NCI-H2196 (cell line): ENCODE measurements around the gene RETNLB.

Source experiments
- DNase-seq: peaks from one replicate; lab custom pipeline; 2025; ENCODE audit not compliant: unreplicated experiment; lab: John Stamatoyannopoulos, UW

RETNLB gene

GRCh38 chr3:108757404-108757982 is at the start of gene RETNLB:
Gene RETNLB, minus strand, starts transcription at chr3:108757410. Its CDS starts 225 bp downstream, at chr3:108757185.
- DNase-seq = peak; percentile 97

GRCh38 chr3:108806316-108806715 is 49.1 kb upstream of the RETNLB start:
- no peak for DNase-seq

GRCh38 chr3:108804966-108805365 is 47.8 kb upstream of the RETNLB start:
- no peak for DNase-seq

- DNase-seq = no peak
Observed at GRCh38 chr3:108804437-108804836, 47.2 kb upstream of the RETNLB start.

GRCh38 chr3:108791473-108791872 is 34.3 kb upstream of the RETNLB start:
- no peak for DNase-seq

GRCh38 chr3:108780235-108780634 is 23.0 kb upstream of the RETNLB start:
- DNase-seq = no peak

- DNase-seq = no peak
Observed at GRCh38 chr3:108779496-108779895, 22.3 kb upstream of the RETNLB start.

- DNase-seq = no peak
Observed at GRCh38 chr3:108775649-108776048, 18.4 kb upstream of the RETNLB start.

- no peak for DNase-seq
Observed at GRCh38 chr3:108767253-108767652, 10.0 kb upstream of the RETNLB start.

- DNase-seq = no peak
Observed at GRCh38 chr3:108755686-108756085, 1.5 kb downstream of the RETNLB start.

- no peak for DNase-seq
Observed at GRCh38 chr3:108744762-108745161, 12.4 kb downstream of the RETNLB start.

GRCh38 chr3:108742929-108743328 is 14.3 kb downstream of the RETNLB start:
- no peak for DNase-seq

GRCh38 chr3:108736821-108737220 is 20.4 kb downstream of the RETNLB start:
- DNase-seq = no peak

GRCh38 chr3:108728934-108729333 is 28.3 kb downstream of the RETNLB start:
- DNase-seq = no peak

GRCh38 chr3:108728105-108728504 is 29.1 kb downstream of the RETNLB start:
- DNase-seq = no peak

GRCh38 chr3:108724101-108724500 is 33.1 kb downstream of the RETNLB start:
- no peak for DNase-seq

GRCh38 chr3:108722724-108723123 is 34.5 kb downstream of the RETNLB start:
- no peak for DNase-seq

GRCh38 chr3:108719178-108719806 is 37.9 kb downstream of the RETNLB start:
- no peak for DNase-seq

- no peak for DNase-seq
Observed at GRCh38 chr3:108718454-108718853, 38.8 kb downstream of the RETNLB start.

- DNase-seq = no peak
Observed at GRCh38 chr3:108713816-108714215, 43.4 kb downstream of the RETNLB start.

- no peak for DNase-seq
Observed at GRCh38 chr3:108713009-108713516, 44.1 kb downstream of the RETNLB start.
